T-cell (primary cell): Measurements from ENCODE around the gene SCAI. TPM values are rescaled to one million over a fixed set of nuclear protein-coding genes. Genes with fewer than 3 reads are reported as not detected.

Experiments
- ATAC-seq, 4 experiments: fragments of 200-7000 bp in 3 of 4; fragments of 150-1000 bp in 1 of 4; cut with Tn5 transposase; replicated peaks in 1 of 4; 1 replicate in 3 of 4; 2 replicates in 1 of 4; pipeline ENCODE4 v1.10.0; 2021; ENCODE audit warnings: moderate library complexity in 3 of 4, mild to moderate bottlenecking in 2 of 4, moderate number of reproducible peaks in 1 of 4
- CTCF ChIA-PET, 2 donors: fragments of 300-600 bp; sonication (Branson Sonifier 250); formaldehyde crosslinking; loops; one replicate each; lab custom pipeline; 2022; ENCODE audit warnings: antibody characterized with exemption in 2 of 2; lab: Charles Lee
- POLR2A ChIA-PET, 2 donors: fragments of 300-600 bp; sonication (Branson Sonifier 250); formaldehyde crosslinking; loops; one replicate each; lab custom pipeline; 2022; ENCODE audit warnings: antibody characterized with exemption in 2 of 2; lab: Charles Lee
- DNase-seq, 35 experiments: peaks; one replicate each; pipeline versions ENCODE4 v3.0.0 to v3.0.0-alpha.2; 2013 to 2023
- H3K27ac ChIP-seq: one replicate; pipeline ENCODE4 v1.5.1; 2013; ENCODE audit warnings: low read length
- H3K27me3 ChIP-seq, 2 experiments: replicated peaks in 1 of 2; 1 replicate in 1 of 2; 2 replicates in 1 of 2; pipeline versions ENCODE4 v1.6.1 to v1.7.0; 2013; ENCODE audit warnings: low read length in 1 of 2, mixed read lengths in 1 of 2; ENCODE audit not compliant: control insufficient read depth in 2 of 2, insufficient read depth in 2 of 2; ENCODE audit errors: extremely low read depth in 1 of 2
- H3K36me3 ChIP-seq, 2 donors: 1 replicate in 1 of 2; 2 replicates in 1 of 2; pipeline versions ENCODE4 v1.6.1 to v1.7.0; 2013; ENCODE audit warnings: low read length in 1 of 2; ENCODE audit not compliant: control insufficient read depth in 2 of 2, insufficient read depth in 1 of 2; ENCODE audit errors: extremely low read depth in 1 of 2
- H3K4me1 ChIP-seq, 2 experiments: 1 replicate in 1 of 2; 2 replicates in 1 of 2; pipeline versions ENCODE4 v1.6.1 to v1.7.0; 2013; ENCODE audit warnings: low read length in 2 of 2, mixed read lengths in 1 of 2; ENCODE audit not compliant: insufficient read depth in 2 of 2, control insufficient read depth in 1 of 2; ENCODE audit errors: extremely low read depth in 1 of 2
- H3K4me3 ChIP-seq, 2 donors: 1 replicate in 1 of 2; 2 replicates in 1 of 2; pipeline versions ENCODE4 v1.5.1 to v1.7.0; 2013; ENCODE audit warnings: mild to moderate bottlenecking in 2 of 2, low read length in 1 of 2, moderate library complexity in 1 of 2; ENCODE audit not compliant: control insufficient read depth in 1 of 2; ENCODE audit errors: extremely low read depth in 1 of 2
- H3K9me3 ChIP-seq: 2 replicates; pipeline ENCODE4 v1.7.0; 2013
- H3K27ac Mint-ChIP-seq, 2 donors: one replicate each; pipeline ENCODE4 v1.8.0; 2020 to 2021; ENCODE audit warnings: mild to moderate bottlenecking in 2 of 2, mixed read lengths in 2 of 2
- H3K27me3 Mint-ChIP-seq, 2 donors: one replicate each; pipeline ENCODE4 v1.8.0; 2021 to 2022; ENCODE audit warnings: mixed read lengths in 2 of 2
- H3K36me3 Mint-ChIP-seq: one replicate; pipeline ENCODE4 v1.8.0; 2021; ENCODE audit warnings: mixed read lengths
- H3K4me1 Mint-ChIP-seq, 3 donors: one replicate each; pipeline ENCODE4 v1.8.0; 2020 to 2022; ENCODE audit warnings: mixed read lengths in 3 of 3, mild to moderate bottlenecking in 1 of 3
- H3K4me3 Mint-ChIP-seq, 3 donors: one replicate each; pipeline ENCODE4 v1.8.0; 2020 to 2022; ENCODE audit warnings: mild to moderate bottlenecking in 3 of 3, mixed read lengths in 3 of 3, moderate library complexity in 3 of 3
- H3K9me3 Mint-ChIP-seq, 3 donors: one replicate each; pipeline ENCODE4 v1.8.0; 2020 to 2022; ENCODE audit warnings: mixed read lengths in 3 of 3
- WGBS: methylation state at CpG from one replicate; pipeline ENCODE4 v1.1.5; 2013; ENCODE audit warnings: missing lambda C conversion rate; ENCODE audit not compliant: insufficient coverage; 5-methylcytosine and 5-hydroxymethylcytosine counted together
- total RNA-seq, 35 experiments: library from RNA in 6 of 35; stranded (reverse) in 6 of 35; fragments of 120-200 nt in 1 of 35; gene quantifications; one replicate each; pipeline versions ENCODE4 v1.2.1 to v1.2.4 and lab custom pipeline; 2013 to 2026

The SCAI gene
- total RNA-seq, 5 donors from 2014 or later (not counting 1 experiment from before 2014, with no cell fraction given) = 11.4 to 14.3 (median 13.3) TPM

- no peaks in the 10 kb centered on the region for H3K9me3 ChIP-seq
- Mint-ChIP-seq H3K9me3 (peaks cover 0 to 16% (median 14%) of the 10 kb centered on the region in 3 donors), H3K4me3 (no peak overlapping the region), H3K36me3 (peaks cover 31% of the 10 kb centered on the region), H3K27ac (no peak overlapping the region), H3K27me3 (no peaks in the 10 kb centered on the region), H3K4me1 (no peaks in the 10 kb centered on the region)
- no peaks in the 10 kb centered on the region for H3K4me1 ChIP-seq
- no peak overlapping the region for H3K4me3 ChIP-seq
- peaks cover 0 to 8% of the 10 kb centered on the region in 2 donors for H3K36me3 ChIP-seq
- no peak for DNase-seq
- POLR2A ChIA-PET = no interaction called here
- H3K27ac ChIP-seq = no peak overlapping the region
- H3K27me3 ChIP-seq = no peaks in the 10 kb centered on the region
- ATAC-seq = no peak
- CTCF ChIA-PET = no interaction called here
- no CpG with 5 or more reads among the region's 2 CpGs for WGBS
These were observed 63.4 kb downstream of the SCAI start for GRCh38 chr9:125079931-125080330.

- no peaks in the 10 kb centered on the region for H3K27me3 Mint-ChIP-seq
- CTCF ChIA-PET = no interaction called here
These were observed 67.3 kb downstream of the SCAI start for GRCh38 chr9:125075997-125076396.

GRCh38 chr9:125074976-125075375, 68.4 kb downstream of the SCAI start:
- peaks cover 11% of the 10 kb centered on the region for H3K36me3 Mint-ChIP-seq
- Histone ChIP-seq H3K4me3 (no peak overlapping the region), H3K4me1 (no peaks in the 10 kb centered on the region), H3K36me3 (no peaks in the 10 kb centered on the region), H3K27me3 (no peaks in the 10 kb centered on the region), H3K27ac (no peak overlapping the region), H3K9me3 (no peaks in the 10 kb centered on the region)
- ATAC-seq = no peak
- H3K9me3 Mint-ChIP-seq = no peaks in the 10 kb centered on the region
- no peaks in the 10 kb centered on the region for H3K27me3 Mint-ChIP-seq
- no CpG with 5 or more reads among the region's 2 CpGs for WGBS
- H3K4me1 Mint-ChIP-seq = no peaks in the 10 kb centered on the region
- ChIA-PET POLR2A (no interaction called here), CTCF (no interaction called here)
- no peak for DNase-seq
- H3K27ac Mint-ChIP-seq = no peak overlapping the region
- H3K4me3 Mint-ChIP-seq = no peak overlapping the region

More at GRCh38 chr9:125075997-125076396, 67.3 kb downstream of the SCAI start:
- no peak for DNase-seq
- Mint-ChIP-seq H3K36me3 (peaks cover 18% of the 10 kb centered on the region), H3K27ac (no peak overlapping the region), H3K4me1 (no peaks in the 10 kb centered on the region), H3K9me3 (peaks cover 0 to 5% (median 3%) of the 10 kb centered on the region in 3 donors), H3K4me3 (no peak overlapping the region)
- POLR2A ChIA-PET = no interaction called here
- no peaks in the 10 kb centered on the region for H3K27me3 ChIP-seq
- no peak overlapping the region for H3K27ac ChIP-seq
- H3K4me3 ChIP-seq = no peak overlapping the region
- no peaks in the 10 kb centered on the region for H3K9me3 ChIP-seq
- no peak for ATAC-seq
- no CpG with 5 or more reads among the region's 7 CpGs for WGBS
- H3K36me3 ChIP-seq = no peaks in the 10 kb centered on the region
- no peaks in the 10 kb centered on the region for H3K4me1 ChIP-seq

GRCh38 chr9:125066839-125067619, 76.3 kb downstream of the SCAI start:
- H3K36me3 ChIP-seq = no peaks in the 10 kb centered on the region
- no peaks in the 10 kb centered on the region for H3K9me3 Mint-ChIP-seq
- no peak overlapping the region for H3K4me3 Mint-ChIP-seq
- H3K4me3 ChIP-seq = no peak overlapping the region
- no peaks in the 10 kb centered on the region for H3K4me1 ChIP-seq
- H3K27ac ChIP-seq = no peak overlapping the region
- ATAC-seq (no peak), DNase-seq (no peak)
- WGBS = 78% methylated on average over 8 of the region's 10 CpGs
- ChIA-PET CTCF (no interaction called here), POLR2A (no interaction called here)
- peaks cover 1 to 8% (median 4%) of the 10 kb centered on the region in 3 donors for H3K4me1 Mint-ChIP-seq
- H3K36me3 Mint-ChIP-seq = peaks cover 15% of the 10 kb centered on the region
- no peaks in the 10 kb centered on the region for H3K27me3 ChIP-seq
- peak overlapping the region; percentile 7 to 32 for H3K27ac Mint-ChIP-seq
- no peaks in the 10 kb centered on the region for H3K27me3 Mint-ChIP-seq
- no peaks in the 10 kb centered on the region for H3K9me3 ChIP-seq

- H3K4me3 ChIP-seq = no peak overlapping the region
- POLR2A ChIA-PET = no interaction called here
- Mint-ChIP-seq H3K4me3 (no peak overlapping the region), H3K27ac (no peak overlapping the region), H3K9me3 (no peaks in the 10 kb centered on the region), H3K36me3 (peaks cover 35% of the 10 kb centered on the region), H3K27me3 (no peaks in the 10 kb centered on the region), H3K4me1 (peaks cover 0 to 1% (median 1%) of the 10 kb centered on the region in 3 donors)
- H3K4me1 ChIP-seq = no peaks in the 10 kb centered on the region
- DNase-seq (no peak), ATAC-seq (no peak)
- no peaks in the 10 kb centered on the region for H3K27me3 ChIP-seq
- H3K27ac ChIP-seq = no peak overlapping the region
- H3K36me3 ChIP-seq = peaks cover 0 to 3% of the 10 kb centered on the region in 2 donors
- CTCF ChIA-PET = no interaction called here
- H3K9me3 ChIP-seq = no peaks in the 10 kb centered on the region
- WGBS = 80% methylated on average over 1 of the region's 3 CpGs
These were observed 81.9 kb downstream of the SCAI start for GRCh38 chr9:125061391-125061790.

GRCh38 chr9:125049212-125050049, 93.9 kb downstream of the SCAI start:
- H3K4me3 ChIP-seq = no peak overlapping the region
- no peak overlapping the region for H3K27ac ChIP-seq
- WGBS = 84% methylated on average over 2 of the region's 5 CpGs
- H3K4me1 Mint-ChIP-seq = no peaks in the 10 kb centered on the region
- ChIA-PET CTCF (no interaction called here), POLR2A (no interaction called here)
- H3K27ac Mint-ChIP-seq = no peak overlapping the region
- H3K27me3 Mint-ChIP-seq = no peaks in the 10 kb centered on the region
- no peak for DNase-seq
- H3K9me3 Mint-ChIP-seq = no peaks in the 10 kb centered on the region
- peaks cover 0 to 3% of the 10 kb centered on the region in 2 donors for H3K36me3 ChIP-seq
- ATAC-seq = no peak
- no peaks in the 10 kb centered on the region for H3K9me3 ChIP-seq
- H3K27me3 ChIP-seq = no peaks in the 10 kb centered on the region
- H3K4me1 ChIP-seq = no peaks in the 10 kb centered on the region
- H3K36me3 Mint-ChIP-seq = peaks cover 36% of the 10 kb centered on the region
- H3K4me3 Mint-ChIP-seq = no peak overlapping the region
